ENCODE measurements around the gene ACSS3.

GRCh38 chr12:81196595-81196994 lies 118.7 kb downstream of the ACSS3 start:
- TF ChIP-seq CTCF (tag by site-specific recombination; IDR thresholded peaks at IDR 0.05) (no peak), ZNF248 (tag by site-specific recombination; IDR thresholded peaks at IDR 0.05) (no peak), REST (tag by site-specific recombination; IDR thresholded peaks at IDR 0.05) (no peak)
